GM21576 (cell line): ENCODE results near the gene PRDM16.

Experiments used
- ATAC-seq: cut with Tn5 transposase; IDR thresholded peaks from one replicate; pipeline ENCODE4 v1.9.1; 2021; ENCODE audit warnings: mild to moderate bottlenecking, moderate library complexity; ENCODE audit not compliant: unreplicated experiment

PRDM16 gene

GRCh38 chr1:3360646-3361257, 291.7 kb downstream of the PRDM16 start:
- no peak for ATAC-seq

- ATAC-seq: no peak
These were observed 294.0 kb downstream of the PRDM16 start for GRCh38 chr1:3363023-3363422.

- ATAC-seq: no peak
These were observed 294.8 kb downstream of the PRDM16 start for GRCh38 chr1:3363756-3364155.

GRCh38 chr1:3364551-3364950, 295.5 kb downstream of the PRDM16 start:
- no peak for ATAC-seq

GRCh38 chr1:3364983-3365382, 296.0 kb downstream of the PRDM16 start:
- ATAC-seq: no peak

- no peak for ATAC-seq
These were observed 296.6 kb downstream of the PRDM16 start for GRCh38 chr1:3365523-3366125.

GRCh38 chr1:3366126-3367051, 297.4 kb downstream of the PRDM16 start:
- ATAC-seq: no peak

- no peak for ATAC-seq
These were observed 298.4 kb downstream of the PRDM16 start for GRCh38 chr1:3367376-3367775.

GRCh38 chr1:3368059-3368458, 299.1 kb downstream of the PRDM16 start:
- ATAC-seq: no peak

- no peak for ATAC-seq
These were observed 299.9 kb downstream of the PRDM16 start for GRCh38 chr1:3368711-3369445.

GRCh38 chr1:3369446-3370076, 300.6 kb downstream of the PRDM16 start:
- no peak for ATAC-seq

- no peak for ATAC-seq
These were observed 302.1 kb downstream of the PRDM16 start for GRCh38 chr1:3370856-3371703.

GRCh38 chr1:3372317-3372716, 303.3 kb downstream of the PRDM16 start:
- ATAC-seq: no peak

- ATAC-seq: no peak
These were observed 304.2 kb downstream of the PRDM16 start for GRCh38 chr1:3373175-3373574.

GRCh38 chr1:3373700-3374405, 304.9 kb downstream of the PRDM16 start:
- no peak for ATAC-seq

- ATAC-seq: no peak
These were observed 306.2 kb downstream of the PRDM16 start for GRCh38 chr1:3375245-3375644.

- no peak for ATAC-seq
These were observed 308.2 kb downstream of the PRDM16 start for GRCh38 chr1:3377166-3377565.

GRCh38 chr1:3377604-3378279, 308.7 kb downstream of the PRDM16 start:
- no peak for ATAC-seq
